CD4-positive, alpha-beta T cell (primary cell): Measurements from ENCODE around the gene ASPHD2. TPM values are rescaled to one million over a fixed set of nuclear protein-coding genes. Genes with fewer than 3 reads are reported as not detected.

ENCODE experiments used
- ATAC-seq: fragments of 200-7000 bp; cut with Tn5 transposase; one replicate; pipeline ENCODE4 v1.10.0; 2022; ENCODE audit warnings: mild to moderate bottlenecking; ENCODE audit not compliant: poor library complexity
- CTCF ChIA-PET: fragments of 350-600 bp; sonication (Branson Sonifier 250); formaldehyde crosslinking; loops from one replicate; lab custom pipeline; 2021; ENCODE audit warnings: antibody characterized with exemption, inconsistent platforms; lab: Charles Lee
- POLR2A ChIA-PET: fragments of 350-600 bp; sonication (Branson Sonifier 250); formaldehyde crosslinking; loops from one replicate; lab custom pipeline; 2021; ENCODE audit warnings: antibody characterized with exemption, inconsistent platforms; lab: Charles Lee
- DNase-seq, 14 experiments: peaks; one replicate each; pipeline ENCODE4 v3.0.0-alpha.2; 2013 to 2020; ENCODE audit warnings: mixed read lengths in 2 of 14
- H3K27ac ChIP-seq, 2 donors: one replicate each; pipeline versions ENCODE4 v1.5.1 to v1.7.0; 2013; ENCODE audit warnings: low read length in 2 of 2, low read depth in 1 of 2, mild to moderate bottlenecking in 1 of 2
- H3K27me3 ChIP-seq, 2 experiments: 1 replicate in 1 of 2; 2 replicates in 1 of 2; pipeline versions ENCODE4 v1.6.1 to v1.7.0; 2013; ENCODE audit warnings: low read length in 2 of 2, control low read depth in 1 of 2, mild to moderate bottlenecking in 1 of 2, moderate library complexity in 1 of 2; ENCODE audit not compliant: insufficient read depth in 2 of 2, control insufficient read depth in 1 of 2
- H3K36me3 ChIP-seq: one replicate; pipeline ENCODE4 v1.6.1; 2013; ENCODE audit warnings: low read length, control low read depth; ENCODE audit not compliant: insufficient read depth
- H3K4me1 ChIP-seq: one replicate; pipeline ENCODE4 v1.6.1; 2013; ENCODE audit warnings: low read length, control low read depth; ENCODE audit not compliant: insufficient read depth
- H3K4me3 ChIP-seq: one replicate; pipeline ENCODE4 v1.5.1; 2013; ENCODE audit warnings: mild to moderate bottlenecking, low read length, moderate library complexity
- H3K9me3 ChIP-seq, 2 experiments: 1 replicate in 1 of 2; 2 replicates in 1 of 2; pipeline versions ENCODE4 v1.6.1 to v1.7.0; 2013; ENCODE audit warnings: low read length in 2 of 2, mild to moderate bottlenecking in 2 of 2, control low read depth in 1 of 2, moderate library complexity in 1 of 2; ENCODE audit not compliant: control insufficient read depth in 1 of 2, insufficient read depth in 1 of 2
- H3K27ac Mint-ChIP-seq: one replicate; pipeline ENCODE4 v1.8.0; 2020; ENCODE audit warnings: mixed read lengths
- H3K27me3 Mint-ChIP-seq: one replicate; pipeline ENCODE4 v1.8.0; 2021; ENCODE audit warnings: mixed read lengths
- H3K36me3 Mint-ChIP-seq: one replicate; pipeline ENCODE4 v1.8.0; 2021; ENCODE audit warnings: low read depth, mixed read lengths
- H3K4me1 Mint-ChIP-seq: one replicate; pipeline ENCODE4 v1.8.0; 2021; ENCODE audit warnings: low read depth, mixed read lengths
- H3K4me3 Mint-ChIP-seq: one replicate; pipeline ENCODE4 v1.8.0; 2020; ENCODE audit warnings: mild to moderate bottlenecking, mixed read lengths
- H3K9me3 Mint-ChIP-seq: one replicate; pipeline ENCODE4 v1.8.0; 2020; ENCODE audit warnings: mixed read lengths
- intact Hi-C, 2 experiments: fragments of 100-400 bp; cut with DNase I in 1 of 2; cut with micrococcal nuclease in 1 of 2; formaldehyde crosslinking; loops; one replicate each; pipeline versions ENCODE4 v1.15.1 to v1.9.0; 2023 to 2025; cut with DNase I, micrococcal nuclease
- total RNA-seq, 174 experiments: library from RNA in 2 of 174; stranded (reverse) in 2 of 174; gene quantifications; one replicate each; pipeline ENCODE4 v1.2.3 and lab custom pipeline; 2021 to 2026
- TF ChIP-seq, protein P1 (sequence below): fragments of 200-600 bp; IDR thresholded peaks from one replicate; pipeline ENCODE4 v1.8.0; 2022; ENCODE audit warnings: antibody characterized with exemption, mild to moderate bottlenecking

Gene ASPHD2
- total RNA-seq, 2 experiments from 2014 or later = 0.70 to 0.85 TPM

DNA sequence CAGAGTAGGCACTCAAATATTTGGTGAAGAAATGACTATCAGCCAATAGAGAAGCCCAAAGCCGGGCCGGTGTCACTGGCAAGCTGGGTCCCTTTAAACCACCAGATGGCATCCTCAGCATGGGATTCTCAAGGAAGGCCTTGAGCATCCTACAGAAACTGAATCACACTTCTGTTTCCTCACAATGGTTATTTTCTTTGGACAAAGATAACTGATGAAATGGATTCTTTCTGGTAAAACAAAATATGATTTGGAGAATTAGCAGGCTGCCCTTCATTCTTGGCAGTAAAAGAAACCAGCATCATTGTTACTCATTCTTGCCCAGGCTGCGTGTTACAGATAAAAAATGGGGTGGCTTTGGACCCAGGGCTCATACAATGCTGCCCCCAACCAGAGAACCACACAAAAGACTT lies 30.3 kb upstream of the ASPHD2 start:
- no peaks in the 10 kb centered on the region for H3K9me3 ChIP-seq
- no peak overlapping the region for H3K27ac ChIP-seq
- DNase-seq = peak; percentile 13 to 76 (median 34)
- H3K4me1 Mint-ChIP-seq = no peaks in the 10 kb centered on the region
- ATAC-seq = peak; percentile 77
- H3K36me3 ChIP-seq = no peaks in the 10 kb centered on the region
- peaks cover 0 to 3% of the 10 kb centered on the region in 2 experiments for H3K27me3 ChIP-seq
- H3K27ac Mint-ChIP-seq = no peak overlapping the region
- ChIA-PET POLR2A (no interaction called here), CTCF (interaction anchor here (0.6 to 1.3 kb wide), 3 partner anchors 57 to 63 kb away, joined by 3 read pairs; no protein-coding TSS in a partner anchor)
- H3K4me3 ChIP-seq = no peak overlapping the region
- no peaks in the 10 kb centered on the region for H3K9me3 Mint-ChIP-seq
- intact Hi-C loops = loop anchor here (1.0 kb wide), 2 partner anchors 63 to 267 kb away; no protein-coding TSS in a partner anchor
- no peak overlapping the region for H3K4me3 Mint-ChIP-seq
- TF ChIP-seq, protein P1, sequence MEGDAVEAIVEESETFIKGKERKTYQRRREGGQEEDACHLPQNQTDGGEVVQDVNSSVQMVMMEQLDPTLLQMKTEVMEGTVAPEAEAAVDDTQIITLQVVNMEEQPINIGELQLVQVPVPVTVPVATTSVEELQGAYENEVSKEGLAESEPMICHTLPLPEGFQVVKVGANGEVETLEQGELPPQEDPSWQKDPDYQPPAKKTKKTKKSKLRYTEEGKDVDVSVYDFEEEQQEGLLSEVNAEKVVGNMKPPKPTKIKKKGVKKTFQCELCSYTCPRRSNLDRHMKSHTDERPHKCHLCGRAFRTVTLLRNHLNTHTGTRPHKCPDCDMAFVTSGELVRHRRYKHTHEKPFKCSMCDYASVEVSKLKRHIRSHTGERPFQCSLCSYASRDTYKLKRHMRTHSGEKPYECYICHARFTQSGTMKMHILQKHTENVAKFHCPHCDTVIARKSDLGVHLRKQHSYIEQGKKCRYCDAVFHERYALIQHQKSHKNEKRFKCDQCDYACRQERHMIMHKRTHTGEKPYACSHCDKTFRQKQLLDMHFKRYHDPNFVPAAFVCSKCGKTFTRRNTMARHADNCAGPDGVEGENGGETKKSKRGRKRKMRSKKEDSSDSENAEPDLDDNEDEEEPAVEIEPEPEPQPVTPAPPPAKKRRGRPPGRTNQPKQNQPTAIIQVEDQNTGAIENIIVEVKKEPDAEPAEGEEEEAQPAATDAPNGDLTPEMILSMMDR = peak; percentile 68
- H3K36me3 Mint-ChIP-seq = no peaks in the 10 kb centered on the region
- H3K27me3 Mint-ChIP-seq = no peaks in the 10 kb centered on the region
- no peaks in the 10 kb centered on the region for H3K4me1 ChIP-seq

DNA sequence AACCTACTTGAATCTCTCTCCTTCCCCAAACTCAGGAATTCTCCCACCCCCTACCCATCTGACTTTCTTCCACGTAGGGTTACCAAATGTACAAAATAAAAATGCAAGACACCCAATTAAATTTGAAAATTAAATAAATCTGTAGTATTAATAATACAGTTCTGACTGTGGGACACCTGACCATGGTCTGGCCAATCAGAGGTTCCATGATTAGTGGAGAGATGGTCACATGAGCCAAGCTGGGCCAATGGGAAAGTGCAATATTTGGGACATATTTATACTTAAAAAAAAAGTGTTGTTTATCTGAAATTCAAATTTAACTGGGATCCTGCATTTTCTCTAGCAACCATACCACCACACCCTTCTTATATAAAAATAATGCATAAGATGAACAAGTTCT lies 29.8 kb upstream of the ASPHD2 start:
- ATAC-seq (no peak), DNase-seq (no peak)
- Mint-ChIP-seq H3K4me3 (no peak overlapping the region), H3K4me1 (no peaks in the 10 kb centered on the region), H3K27me3 (peaks cover 3% of the 10 kb centered on the region), H3K27ac (no peak overlapping the region), H3K36me3 (no peaks in the 10 kb centered on the region), H3K9me3 (no peaks in the 10 kb centered on the region)
- POLR2A ChIA-PET = no interaction called here
- CTCF ChIA-PET = interaction anchor here (1.0 kb wide), 1 partner anchor 60 kb away, joined by 3 read pairs; no protein-coding TSS in a partner anchor
- H3K9me3 ChIP-seq = no peaks in the 10 kb centered on the region
- intact Hi-C loops = no loop called here
- no peaks in the 10 kb centered on the region for H3K36me3 ChIP-seq
- no peak overlapping the region for H3K27ac ChIP-seq
- no peaks in the 10 kb centered on the region for H3K4me1 ChIP-seq
- TF ChIP-seq, protein P1 = no peak
- H3K27me3 ChIP-seq = peaks cover 0 to 3% of the 10 kb centered on the region in 2 experiments
- no peak overlapping the region for H3K4me3 ChIP-seq

DNA sequence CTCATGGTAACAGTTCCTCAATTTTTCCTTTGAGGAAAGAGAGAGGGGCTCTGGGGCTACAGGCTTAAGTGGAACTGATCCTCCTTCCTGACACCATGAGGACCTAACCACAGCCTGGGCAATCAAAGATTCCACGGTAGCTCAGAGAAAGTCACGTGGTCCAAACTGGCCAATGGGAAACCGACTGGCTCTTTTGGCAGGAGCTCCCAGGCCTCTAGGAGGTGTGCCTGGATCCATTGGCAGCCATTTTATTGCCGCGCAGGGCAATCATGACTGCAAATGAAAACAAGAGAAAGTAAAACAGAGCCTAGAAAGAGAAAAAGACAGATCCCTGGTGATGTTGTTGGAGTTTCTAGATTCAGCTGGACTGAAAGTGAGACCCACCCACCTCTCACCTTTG lies 27.3 kb upstream of the ASPHD2 start:
- TF ChIP-seq, protein P1 = no peak
- Histone ChIP-seq H3K4me3 (no peak overlapping the region), H3K27me3 (peaks cover 3 to 4% of the 10 kb centered on the region in 2 experiments), H3K9me3 (no peaks in the 10 kb centered on the region), H3K27ac (no peak overlapping the region), H3K36me3 (no peaks in the 10 kb centered on the region), H3K4me1 (no peaks in the 10 kb centered on the region)
- H3K27ac Mint-ChIP-seq = no peak overlapping the region
- DNase-seq (no peak), ATAC-seq (no peak)
- no peaks in the 10 kb centered on the region for H3K4me1 Mint-ChIP-seq
- ChIA-PET CTCF (no interaction called here), POLR2A (no interaction called here)
- intact Hi-C loops = no loop called here
- H3K36me3 Mint-ChIP-seq = no peaks in the 10 kb centered on the region
- H3K4me3 Mint-ChIP-seq = no peak overlapping the region
- peaks cover 3% of the 10 kb centered on the region for H3K27me3 Mint-ChIP-seq
- no peaks in the 10 kb centered on the region for H3K9me3 Mint-ChIP-seq
